Breast epithelium (tissue), 4 donors: ENCODE measurements around the gene MAST4. TPM values are rescaled to one million over a fixed set of nuclear protein-coding genes. Genes with fewer than 3 reads are reported as not detected.

ENCODE experiments used
- DNase-seq, 2 donors: peaks; one replicate each; pipeline ENCODE4 v3.0.0-alpha.2; 2019; ENCODE audit warnings: low spot score in 2 of 2
- H3K27ac ChIP-seq, 2 donors: fragments of 200-600 bp; sonication (generic) in 1 of 2; one replicate each; pipeline ENCODE4 v1.5.1; 2016 to 2019; ENCODE audit warnings: mild to moderate bottlenecking in 1 of 2
- H3K27me3 ChIP-seq, 2 donors: fragments of 200-600 bp; sonication (generic) in 1 of 2; one replicate each; pipeline versions ENCODE4 v1.5.1 to v1.6.0; 2017 to 2019; ENCODE audit warnings: control low read depth in 1 of 2, mild to moderate bottlenecking in 1 of 2
- H3K36me3 ChIP-seq: fragments of 200-600 bp; one replicate; pipeline ENCODE4 v1.5.1; 2019
- H3K4me1 ChIP-seq, 2 donors: fragments of 200-600 bp; sonication (generic); one replicate each; pipeline ENCODE4 v1.5.1; 2016 to 2019; ENCODE audit warnings: control low read depth in 1 of 2
- H3K4me3 ChIP-seq, 3 donors: fragments of 200-600 bp; sonication (generic); 1 replicate in 2 of 3; 2 replicates in 1 of 3; pipeline ENCODE4 v1.5.1; 2016 to 2019; ENCODE audit warnings: mild to moderate bottlenecking in 3 of 3, moderate library complexity in 2 of 3
- H3K9me3 ChIP-seq, 2 donors: fragments of 200-600 bp; sonication (generic) in 1 of 2; one replicate each; pipeline ENCODE4 v1.5.1; 2016 to 2019; ENCODE audit warnings: control low read depth in 1 of 2
- CTCF ChIP-seq, 3 donors: fragments of 450-650 bp; IDR thresholded peaks; one replicate each; pipeline ENCODE4 v1.5.1; 2016 to 2017; ENCODE audit warnings: antibody characterized with exemption in 3 of 3, mild to moderate bottlenecking in 3 of 3, moderate library complexity in 3 of 3
- POLR2A ChIP-seq: fragments of 450-650 bp; IDR thresholded peaks from one replicate; pipeline ENCODE4 v1.6.1; 2016; ENCODE audit warnings: antibody characterized with exemption, mild to moderate bottlenecking, moderate library complexity
- POLR2AphosphoS5 ChIP-seq, 3 donors: sonication (generic); formaldehyde crosslinking; IDR thresholded peaks; one replicate each; pipeline ENCODE4 v1.6.1; 2017; ENCODE audit warnings: antibody characterized with exemption in 3 of 3
- intact Hi-C: fragments of 100-400 bp; cut with DNase I; formaldehyde crosslinking; loops from one replicate; pipeline ENCODE4 v1.15.1; 2023; ENCODE audit warnings: low total_unique reads
- total RNA-seq, 3 donors: library from RNA; depleted of rRNA; stranded (reverse); fragments of >200 nt; gene quantifications; one replicate each; pipeline ENCODE4 v1.1.0, GENCODE V29; 2016

MAST4 gene
- total RNA-seq, 3 donors from 2014 or later = 28.0 to 61.5 (median 50.1) TPM

DNA sequence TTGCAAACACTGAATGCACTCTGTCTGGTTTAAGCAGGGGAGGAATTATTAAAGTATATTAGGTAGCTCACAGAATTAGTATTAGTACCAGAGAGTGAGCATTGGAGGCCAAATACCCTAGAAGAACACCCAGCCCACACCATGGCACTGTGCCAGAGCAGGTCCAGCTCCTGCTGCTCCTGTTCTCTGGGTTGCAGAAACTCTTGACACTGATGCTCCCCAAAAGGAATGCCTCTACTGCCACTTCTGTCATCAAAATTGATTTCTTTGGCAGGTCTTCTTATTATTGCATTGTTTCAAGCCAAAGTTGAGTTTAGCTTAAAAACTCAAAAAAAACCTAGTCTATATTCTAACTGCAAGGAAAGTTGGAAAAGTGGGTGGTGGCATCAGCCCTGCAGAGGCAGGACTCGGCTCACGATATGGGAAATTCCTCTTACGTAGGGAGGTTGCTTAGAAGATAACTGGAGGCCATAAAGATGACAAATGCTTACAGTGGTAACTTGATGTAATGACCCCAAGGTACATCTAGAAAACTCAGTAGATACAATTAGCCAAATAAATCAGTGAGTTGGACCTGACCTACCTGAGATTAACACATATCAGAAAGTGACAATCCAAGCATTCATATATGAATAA is 477.0 kb downstream of the MAST4 start:
- intact Hi-C loops = no loop called here
- H3K4me3 ChIP-seq = no peak overlapping the region
- no peak for DNase-seq

GRCh38 chr5:67077296-67077695 is 481.1 kb downstream of the MAST4 start:
- Histone ChIP-seq H3K36me3 (no peaks in the 10 kb centered on the region), H3K4me3 (no peak overlapping the region), H3K27me3 (no peaks in the 10 kb centered on the region), H3K9me3 (no peaks in the 10 kb centered on the region), H3K27ac (no peak overlapping the region), H3K4me1 (no peaks in the 10 kb centered on the region)
- no peak for DNase-seq
- intact Hi-C loops = no loop called here
- TF ChIP-seq CTCF (IDR thresholded peaks at IDR 0.05) (no peak), POLR2A (no peak), POLR2AphosphoS5 (IDR thresholded peaks at IDR 0.05) (no peak)

More for the DNA sequence above, 477.0 kb downstream of the MAST4 start:
- H3K36me3 ChIP-seq = no peaks in the 10 kb centered on the region
- no peaks in the 10 kb centered on the region for H3K9me3 ChIP-seq
- H3K27ac ChIP-seq = no peak overlapping the region
- TF ChIP-seq POLR2A = no peak
- TF ChIP-seq POLR2AphosphoS5 (IDR thresholded peaks at IDR 0.05) = no peak
- no peak for TF ChIP-seq CTCF (IDR thresholded peaks at IDR 0.05)
- H3K4me1 ChIP-seq = no peaks in the 10 kb centered on the region
- H3K27me3 ChIP-seq = no peaks in the 10 kb centered on the region

- DNase-seq = no peak
- Histone ChIP-seq H3K4me3 (no peak overlapping the region), H3K27ac (no peak overlapping the region), H3K9me3 (no peaks in the 10 kb centered on the region), H3K27me3 (no peaks in the 10 kb centered on the region), H3K4me1 (no peaks in the 10 kb centered on the region), H3K36me3 (no peaks in the 10 kb centered on the region)
- intact Hi-C loops = no loop called here
- TF ChIP-seq POLR2A = no peak
- no peak for TF ChIP-seq CTCF (IDR thresholded peaks at IDR 0.05)
- no peak for TF ChIP-seq POLR2AphosphoS5 (IDR thresholded peaks at IDR 0.05)
These were observed 485.1 kb downstream of the MAST4 start for GRCh38 chr5:67081261-67081660.

- no peak for DNase-seq
- H3K4me1 ChIP-seq = no peaks in the 10 kb centered on the region
- H3K9me3 ChIP-seq = no peaks in the 10 kb centered on the region
- no peak overlapping the region for H3K4me3 ChIP-seq
- no peaks in the 10 kb centered on the region for H3K27me3 ChIP-seq
- no peaks in the 10 kb centered on the region for H3K36me3 ChIP-seq
- intact Hi-C loops = no loop called here
- TF ChIP-seq POLR2A = no peak
- TF ChIP-seq CTCF (IDR thresholded peaks at IDR 0.05) = no peak
- TF ChIP-seq POLR2AphosphoS5 (IDR thresholded peaks at IDR 0.05) = no peak
- H3K27ac ChIP-seq = no peak overlapping the region
These were observed 486.7 kb downstream of the MAST4 start for GRCh38 chr5:67082941-67083340.

DNA sequence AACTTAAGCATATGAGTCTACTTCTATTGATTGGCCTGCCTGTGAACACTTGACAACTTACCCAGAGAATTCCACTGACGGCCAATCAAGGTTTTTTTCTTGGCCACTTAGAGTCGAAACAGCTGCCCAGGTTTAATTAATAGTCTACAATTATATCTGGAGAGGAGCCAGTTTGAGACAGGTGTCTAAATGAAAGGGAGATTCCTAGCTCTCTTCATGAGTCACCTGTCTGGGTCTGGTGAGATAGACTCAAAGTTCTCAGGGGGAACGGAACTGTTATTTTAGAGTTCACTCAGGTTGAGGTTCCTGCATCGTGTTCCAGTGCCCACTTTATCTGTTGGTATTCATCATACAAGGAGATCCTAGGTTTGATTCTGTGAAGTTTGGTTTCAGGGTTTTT is 489.4 kb downstream of the MAST4 start:
- no peaks in the 10 kb centered on the region for H3K36me3 ChIP-seq
- H3K27me3 ChIP-seq = no peaks in the 10 kb centered on the region
- intact Hi-C loops = no loop called here
- no peak for TF ChIP-seq POLR2AphosphoS5 (IDR thresholded peaks at IDR 0.05)
- H3K4me1 ChIP-seq = peaks cover 0 to 10% of the 10 kb centered on the region in 2 donors
- DNase-seq = no peak
- H3K4me3 ChIP-seq = no peak overlapping the region
- no peaks in the 10 kb centered on the region for H3K9me3 ChIP-seq
- H3K27ac ChIP-seq = no peak overlapping the region
